ENCODE results near the gene SIRT2.
A peak's percentile ranks its signal among the peaks of the same experiment; 100 is the strongest.

Gene SIRT2

DNA sequence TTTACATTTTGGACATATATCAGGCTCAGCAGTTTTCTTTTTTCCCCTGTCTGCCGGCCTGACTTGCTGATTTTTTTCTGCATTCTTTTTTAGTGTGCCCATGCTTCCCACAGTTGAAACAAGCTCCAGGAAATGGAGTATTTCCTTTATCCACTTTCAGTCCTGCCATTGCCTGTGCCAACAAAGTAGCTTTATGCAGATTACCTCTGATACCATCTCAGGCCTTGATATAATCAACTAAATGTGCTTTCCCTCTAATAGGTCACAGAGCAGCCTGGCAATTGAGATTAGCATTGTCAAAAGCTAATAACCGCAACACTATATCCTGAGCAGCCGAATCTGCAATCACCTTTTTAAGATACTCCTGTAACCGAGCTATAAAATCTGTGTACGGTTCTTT, 40.5 kb upstream of the SIRT2 start:
- TF ChIP-seq CTCF (IDR thresholded peaks at IDR 0.05; ENCODE audit: low read length, missing control alignments), result no peak
- no peak overlapping the region for H3K4me3 ChIP-seq (replicated peaks; ENCODE audit: low read depth, low read length)
- no peak for DNase-seq (ENCODE audit: low read depth)

DNA sequence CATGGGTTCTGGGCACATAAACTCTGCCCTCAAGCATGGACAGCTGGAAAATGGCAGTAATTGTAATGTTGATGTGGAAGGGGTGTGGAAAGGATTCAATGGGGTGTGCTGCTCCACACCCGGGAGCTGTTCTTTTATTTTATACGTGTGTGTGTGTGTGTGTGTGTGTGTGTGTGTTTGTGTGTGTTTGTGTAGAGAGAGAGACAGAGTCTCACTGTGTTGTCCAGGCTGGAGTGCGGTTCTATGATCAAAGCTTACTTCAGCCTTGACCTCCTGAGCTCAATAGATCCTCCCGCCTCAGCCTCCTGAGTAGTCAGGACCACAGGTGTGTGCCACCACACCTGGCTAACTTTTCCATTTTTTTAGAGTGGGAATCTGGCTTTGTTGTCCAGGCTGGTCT, 34.1 kb upstream of the SIRT2 start:
- no peak for DNase-seq (ENCODE audit: low read depth)
- TF ChIP-seq CTCF (IDR thresholded peaks at IDR 0.05; ENCODE audit: low read length, missing control alignments), result no peak

GRCh38 chr19:38932425-38933179, 33.2 kb upstream of the SIRT2 start:
- DNase-seq (ENCODE audit: low read depth), result peak; percentile 68
- no peak overlapping the region for H3K4me3 ChIP-seq (replicated peaks; ENCODE audit: low read depth, low read length)
- TF ChIP-seq CTCF (IDR thresholded peaks at IDR 0.05; ENCODE audit: low read length, missing control alignments), result peak; percentile 44

More for the DNA sequence above, 34.1 kb upstream of the SIRT2 start:
- no peak overlapping the region for H3K4me3 ChIP-seq (replicated peaks; ENCODE audit: low read depth, low read length)

GRCh38 chr19:38931521-38931793, 32.0 kb upstream of the SIRT2 start:
- no peak for TF ChIP-seq CTCF (IDR thresholded peaks at IDR 0.05; ENCODE audit: low read length, missing control alignments)
- peak overlapping the region; percentile 98 for H3K4me3 ChIP-seq (replicated peaks; ENCODE audit: low read depth, low read length)
- DNase-seq (ENCODE audit: low read depth), result no peak

DNA sequence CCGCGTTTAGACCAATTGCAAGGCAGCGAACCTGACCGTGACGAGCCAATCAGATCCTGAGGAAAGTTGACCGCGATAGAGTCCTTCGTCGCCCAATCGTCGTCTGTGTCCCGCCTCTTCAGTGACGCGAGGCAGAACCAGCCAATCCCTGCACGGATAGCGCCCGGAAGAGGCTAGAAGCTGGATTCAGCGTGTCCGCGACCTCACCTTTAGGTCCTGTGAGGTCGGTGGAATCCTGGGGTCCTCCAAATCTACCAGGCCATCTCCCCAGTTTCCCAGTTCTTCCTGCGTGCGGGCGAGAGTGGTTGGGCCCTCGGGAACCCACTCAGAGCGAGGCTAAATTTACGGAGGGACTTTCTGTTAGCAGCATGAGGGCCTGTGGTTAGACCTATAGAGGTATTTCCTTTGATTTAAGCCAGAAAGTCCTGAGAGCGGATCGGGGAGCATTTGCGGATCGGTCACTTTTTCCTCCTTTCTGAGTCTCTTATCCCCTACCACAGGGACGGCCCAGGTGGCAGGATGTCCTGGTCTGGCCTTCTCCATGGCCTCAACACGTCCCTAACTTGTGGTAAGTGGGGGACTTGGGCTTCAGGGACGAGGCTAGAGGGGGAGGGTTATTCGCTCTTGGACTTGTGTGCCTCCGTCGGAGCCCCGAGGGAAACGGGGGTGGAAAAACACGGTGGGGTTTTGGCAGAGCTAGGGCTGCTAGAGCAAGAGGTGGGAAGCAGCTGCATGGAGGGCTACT, 31.5 kb upstream of the SIRT2 start, which contains the start of gene MRPS12:
MRPS12 (plus strand) TSS at position 169 of the 745 bp plus-strand sequence; CDS start at position 520, 351 bp downstream.
- DNase-seq (ENCODE audit: low read depth), result peak; percentile 100
- TF ChIP-seq CTCF (IDR thresholded peaks at IDR 0.05; ENCODE audit: low read length, missing control alignments), result no peak
- peak within 1 kb of the TSS; percentile 98 for H3K4me3 ChIP-seq (replicated peaks; ENCODE audit: low read depth, low read length)

- TF ChIP-seq CTCF (IDR thresholded peaks at IDR 0.05; ENCODE audit: low read length, missing control alignments), result peak; percentile 92
- DNase-seq (ENCODE audit: low read depth), result peak; percentile 96
- peak within 1 kb of the TSS; percentile 98 for H3K4me3 ChIP-seq (replicated peaks; ENCODE audit: low read depth, low read length)
These were observed 30.7 kb upstream of the SIRT2 start, which contains the start of gene SARS2 for GRCh38 chr19:38929929-38930775. TSS of gene SARS2 (minus strand) at chr19:38930763. CDS start at chr19:38930736, 27 bp downstream.
